ENCODE measurements around the gene APMAP.
"Not testable (repeated sequence)": the region's sequence is repeated elsewhere in the genome, so short reads cannot be mapped to it uniquely, and the experiment has no call there.

The APMAP gene

GRCh38 chr20:24929867-24930723, 62.5 kb downstream of the APMAP start:
- peak; percentile 94 for DNase-seq

- DNase-seq: not testable (repeated sequence)
These were observed 63.3 kb downstream of the APMAP start for GRCh38 chr20:24929259-24929658.

GRCh38 chr20:24920706-24921105, 71.8 kb downstream of the APMAP start:
- DNase-seq: not testable (repeated sequence)

GRCh38 chr20:24919665-24920064, 72.9 kb downstream of the APMAP start:
- not testable (repeated sequence) for DNase-seq

GRCh38 chr20:24918579-24919566, 73.7 kb downstream of the APMAP start:
- DNase-seq: no peak

- peak; percentile 12 for DNase-seq
These were observed 74.6 kb downstream of the APMAP start for GRCh38 chr20:24917797-24918578.

- no peak for DNase-seq
These were observed 75.5 kb downstream of the APMAP start for GRCh38 chr20:24917056-24917455.

GRCh38 chr20:24916412-24916811, 76.1 kb downstream of the APMAP start:
- DNase-seq: no peak

GRCh38 chr20:24915892-24916291, 76.7 kb downstream of the APMAP start:
- DNase-seq: no peak

- DNase-seq: no peak
These were observed 77.1 kb downstream of the APMAP start for GRCh38 chr20:24915440-24915839.

- no peak for DNase-seq
These were observed 77.9 kb downstream of the APMAP start for GRCh38 chr20:24914388-24915241.

- DNase-seq: no peak
These were observed 79.4 kb downstream of the APMAP start for GRCh38 chr20:24913076-24913628.

All from NCI-H2029 treated with DMSO at 0.1 percent for 48 hours (cell line).